ENCODE results near the gene RNF208.

RNF208 gene

DNA sequence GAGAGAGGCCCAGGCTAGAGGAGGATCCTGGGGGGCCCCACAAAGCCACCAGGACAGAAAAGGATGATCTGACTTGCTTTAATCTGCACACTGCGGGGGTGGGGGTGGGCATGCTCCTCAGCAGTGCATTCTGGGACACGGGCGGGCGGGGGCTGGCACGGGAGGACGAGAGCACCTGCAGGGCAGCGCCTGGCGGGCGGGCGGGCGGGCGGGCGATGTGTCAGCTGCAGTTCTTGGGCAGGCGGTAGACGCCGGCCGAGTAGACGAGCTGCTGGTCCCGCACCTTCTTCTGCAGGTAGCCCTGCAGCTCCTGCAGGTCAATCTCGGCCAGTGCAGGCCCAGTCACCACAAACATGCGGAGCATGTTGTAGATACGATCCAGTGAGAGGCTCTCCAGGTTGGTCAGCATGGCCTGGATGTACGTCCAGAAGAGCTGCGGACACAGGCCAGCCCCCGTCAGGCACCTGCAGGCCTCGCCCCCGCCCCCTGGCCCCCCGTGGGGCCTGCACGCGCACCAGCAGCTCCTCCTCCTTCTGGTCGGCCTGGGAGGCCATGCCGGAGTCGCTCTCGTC lies 47.2 kb downstream of the RNF208 start:
- no peak for TF ChIP-seq EGR1 (IDR thresholded peaks at IDR 0.05)
- TF ChIP-seq, protein P1, sequence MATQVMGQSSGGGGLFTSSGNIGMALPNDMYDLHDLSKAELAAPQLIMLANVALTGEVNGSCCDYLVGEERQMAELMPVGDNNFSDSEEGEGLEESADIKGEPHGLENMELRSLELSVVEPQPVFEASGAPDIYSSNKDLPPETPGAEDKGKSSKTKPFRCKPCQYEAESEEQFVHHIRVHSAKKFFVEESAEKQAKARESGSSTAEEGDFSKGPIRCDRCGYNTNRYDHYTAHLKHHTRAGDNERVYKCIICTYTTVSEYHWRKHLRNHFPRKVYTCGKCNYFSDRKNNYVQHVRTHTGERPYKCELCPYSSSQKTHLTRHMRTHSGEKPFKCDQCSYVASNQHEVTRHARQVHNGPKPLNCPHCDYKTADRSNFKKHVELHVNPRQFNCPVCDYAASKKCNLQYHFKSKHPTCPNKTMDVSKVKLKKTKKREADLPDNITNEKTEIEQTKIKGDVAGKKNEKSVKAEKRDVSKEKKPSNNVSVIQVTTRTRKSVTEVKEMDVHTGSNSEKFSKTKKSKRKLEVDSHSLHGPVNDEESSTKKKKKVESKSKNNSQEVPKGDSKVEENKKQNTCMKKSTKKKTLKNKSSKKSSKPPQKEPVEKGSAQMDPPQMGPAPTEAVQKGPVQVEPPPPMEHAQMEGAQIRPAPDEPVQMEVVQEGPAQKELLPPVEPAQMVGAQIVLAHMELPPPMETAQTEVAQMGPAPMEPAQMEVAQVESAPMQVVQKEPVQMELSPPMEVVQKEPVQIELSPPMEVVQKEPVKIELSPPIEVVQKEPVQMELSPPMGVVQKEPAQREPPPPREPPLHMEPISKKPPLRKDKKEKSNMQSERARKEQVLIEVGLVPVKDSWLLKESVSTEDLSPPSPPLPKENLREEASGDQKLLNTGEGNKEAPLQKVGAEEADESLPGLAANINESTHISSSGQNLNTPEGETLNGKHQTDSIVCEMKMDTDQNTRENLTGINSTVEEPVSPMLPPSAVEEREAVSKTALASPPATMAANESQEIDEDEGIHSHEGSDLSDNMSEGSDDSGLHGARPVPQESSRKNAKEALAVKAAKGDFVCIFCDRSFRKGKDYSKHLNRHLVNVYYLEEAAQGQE (IDR thresholded peaks at IDR 0.05; ENCODE audit: low read depth) = no peak
- TF ChIP-seq CEBPB (IDR thresholded peaks at IDR 0.05) = no peak
- TF ChIP-seq, protein P2, sequence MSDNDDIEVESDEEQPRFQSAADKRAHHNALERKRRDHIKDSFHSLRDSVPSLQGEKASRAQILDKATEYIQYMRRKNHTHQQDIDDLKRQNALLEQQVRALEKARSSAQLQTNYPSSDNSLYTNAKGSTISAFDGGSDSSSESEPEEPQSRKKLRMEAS (IDR thresholded peaks at IDR 0.05) = no peak
- no peak for TF ChIP-seq FOXM1 (IDR thresholded peaks at IDR 0.05; ENCODE audit: borderline replicate concordance, low read depth)
- TF ChIP-seq CREB1 (IDR thresholded peaks at IDR 0.05; ENCODE audit: low read depth) = no peak
- no peak for TF ChIP-seq YY1 (IDR thresholded peaks at IDR 0.05; ENCODE audit: low read depth)
- no peak for TF ChIP-seq TCF12 (IDR thresholded peaks at IDR 0.05; ENCODE audit: low read depth)
- no peak for TF ChIP-seq TAF1 (IDR thresholded peaks at IDR 0.05; ENCODE audit: low read depth)
- no peak for TF ChIP-seq TEAD4 (IDR thresholded peaks at IDR 0.05)
- TF ChIP-seq, protein P3, sequence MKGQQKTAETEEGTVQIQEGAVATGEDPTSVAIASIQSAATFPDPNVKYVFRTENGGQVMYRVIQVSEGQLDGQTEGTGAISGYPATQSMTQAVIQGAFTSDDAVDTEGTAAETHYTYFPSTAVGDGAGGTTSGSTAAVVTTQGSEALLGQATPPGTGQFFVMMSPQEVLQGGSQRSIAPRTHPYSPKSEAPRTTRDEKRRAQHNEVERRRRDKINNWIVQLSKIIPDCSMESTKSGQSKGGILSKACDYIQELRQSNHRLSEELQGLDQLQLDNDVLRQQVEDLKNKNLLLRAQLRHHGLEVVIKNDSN (IDR thresholded peaks at IDR 0.05) = no peak
- TF ChIP-seq ZBTB7A (IDR thresholded peaks at IDR 0.05; ENCODE audit: low read depth) = no peak
- no peak for TF ChIP-seq RAD21 (IDR thresholded peaks at IDR 0.05; ENCODE audit: low read depth)
- no peak for TF ChIP-seq EP300 (IDR thresholded peaks at IDR 0.05; ENCODE audit: borderline replicate concordance)
- no peak for TF ChIP-seq NFIC (IDR thresholded peaks at IDR 0.05)

DNA sequence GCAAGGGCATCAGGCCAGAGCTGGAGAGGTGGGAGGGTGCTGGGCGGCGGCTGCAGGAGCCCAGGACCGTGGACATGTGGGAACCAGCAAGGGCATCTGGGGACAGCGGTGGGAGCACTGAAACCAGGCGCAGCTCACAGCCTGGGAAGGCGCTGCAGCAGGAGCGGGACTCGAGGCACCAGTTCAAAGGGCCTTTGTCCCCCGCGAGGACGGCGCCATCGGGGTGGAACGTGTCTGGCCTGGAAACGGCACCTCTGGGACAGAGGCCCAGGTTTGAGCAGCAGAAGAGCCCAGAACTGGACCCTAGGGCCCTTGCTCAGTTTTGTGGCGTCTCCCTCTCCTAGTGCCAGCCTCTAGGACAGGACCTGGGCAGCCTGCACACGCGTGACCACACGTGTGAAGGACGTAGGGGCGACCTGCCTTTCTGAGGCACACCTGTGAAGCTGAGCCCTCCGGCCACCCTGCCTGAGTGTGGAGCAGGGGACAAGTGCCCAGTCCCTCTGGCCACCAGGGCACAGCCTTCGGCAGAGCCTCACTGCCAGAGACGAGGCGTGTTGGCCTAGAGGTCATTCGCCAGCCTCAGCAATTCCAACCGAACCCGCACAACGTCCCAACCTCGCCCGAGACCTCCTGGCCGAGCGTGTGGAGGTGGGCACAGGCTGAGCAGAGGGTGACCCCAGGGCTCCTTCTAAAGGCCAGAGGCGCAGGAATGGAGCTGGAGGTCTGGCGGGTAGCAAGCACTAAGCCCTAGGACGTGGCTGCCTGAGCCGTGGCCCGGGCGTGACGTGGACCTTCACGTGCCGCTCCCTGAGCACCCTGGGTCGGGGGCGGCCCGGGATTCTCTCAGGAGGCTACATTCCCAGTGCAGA lies 48.0 kb downstream of the RNF208 start:
- no peak for TF ChIP-seq EGR1 (IDR thresholded peaks at IDR 0.05)
- TF ChIP-seq TAF1 (IDR thresholded peaks at IDR 0.05; ENCODE audit: low read depth) = no peak
- TF ChIP-seq TCF12 (IDR thresholded peaks at IDR 0.05; ENCODE audit: low read depth) = no peak
- TF ChIP-seq FOXM1 (IDR thresholded peaks at IDR 0.05; ENCODE audit: borderline replicate concordance, low read depth) = no peak
- TF ChIP-seq, protein P1 (IDR thresholded peaks at IDR 0.05; ENCODE audit: low read depth) = no peak
- no peak for TF ChIP-seq EP300 (IDR thresholded peaks at IDR 0.05; ENCODE audit: borderline replicate concordance)
- TF ChIP-seq, protein P2 (IDR thresholded peaks at IDR 0.05) = no peak
- no peak for TF ChIP-seq CEBPB (IDR thresholded peaks at IDR 0.05)
- TF ChIP-seq RAD21 (IDR thresholded peaks at IDR 0.05; ENCODE audit: low read depth) = no peak
- TF ChIP-seq, protein P3 (IDR thresholded peaks at IDR 0.05) = no peak
- TF ChIP-seq YY1 (IDR thresholded peaks at IDR 0.05; ENCODE audit: low read depth) = no peak

DNA sequence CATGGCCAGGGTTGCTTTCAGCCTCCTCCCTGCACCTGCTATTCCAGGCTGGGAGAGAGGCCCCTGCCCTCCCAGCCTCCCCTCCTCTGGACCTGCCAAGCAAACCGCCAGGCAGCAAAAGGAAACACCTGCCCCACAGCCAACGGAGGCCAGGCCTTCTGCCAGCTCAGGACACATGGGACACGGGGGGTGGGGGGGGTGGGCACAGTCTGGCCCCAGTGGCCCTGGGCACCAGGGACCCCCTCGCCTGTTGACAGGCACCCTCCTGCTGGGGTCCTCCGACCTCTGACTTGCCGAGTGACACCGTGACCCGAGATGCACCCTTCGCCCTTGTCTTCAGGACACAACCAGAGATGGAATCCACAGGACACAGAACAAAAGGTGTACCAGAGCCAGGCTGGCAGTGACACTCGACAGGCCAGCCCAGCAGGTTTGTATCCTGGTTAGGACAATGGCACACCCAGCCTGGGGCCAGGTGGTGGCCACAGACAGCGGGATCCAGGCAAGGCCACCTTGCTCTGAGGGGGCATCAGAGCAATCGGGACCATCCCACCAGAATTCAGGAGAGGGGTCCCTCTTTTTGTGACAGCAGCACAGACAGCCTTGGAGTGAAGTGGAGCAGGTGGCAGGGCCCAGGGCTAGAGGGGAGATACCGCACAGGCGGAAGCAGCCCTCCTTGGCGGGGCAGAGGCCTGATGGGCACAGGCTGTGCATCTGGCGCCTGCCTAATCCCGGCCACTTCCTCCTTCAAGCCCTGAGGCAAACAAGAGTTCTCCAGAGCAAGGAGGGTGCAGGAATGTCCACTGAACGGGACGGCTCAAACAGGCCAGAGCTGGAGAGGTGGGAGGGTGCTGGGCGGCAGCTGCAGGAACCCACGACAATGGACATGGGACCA lies 48.9 kb downstream of the RNF208 start:
- TF ChIP-seq RAD21 (IDR thresholded peaks at IDR 0.05; ENCODE audit: low read depth) = no peak
- peak; percentile 26; the same call in 1 of the 2 replicates for TF ChIP-seq TAF1 (IDR thresholded peaks at IDR 0.05; ENCODE audit: low read depth)

DNA sequence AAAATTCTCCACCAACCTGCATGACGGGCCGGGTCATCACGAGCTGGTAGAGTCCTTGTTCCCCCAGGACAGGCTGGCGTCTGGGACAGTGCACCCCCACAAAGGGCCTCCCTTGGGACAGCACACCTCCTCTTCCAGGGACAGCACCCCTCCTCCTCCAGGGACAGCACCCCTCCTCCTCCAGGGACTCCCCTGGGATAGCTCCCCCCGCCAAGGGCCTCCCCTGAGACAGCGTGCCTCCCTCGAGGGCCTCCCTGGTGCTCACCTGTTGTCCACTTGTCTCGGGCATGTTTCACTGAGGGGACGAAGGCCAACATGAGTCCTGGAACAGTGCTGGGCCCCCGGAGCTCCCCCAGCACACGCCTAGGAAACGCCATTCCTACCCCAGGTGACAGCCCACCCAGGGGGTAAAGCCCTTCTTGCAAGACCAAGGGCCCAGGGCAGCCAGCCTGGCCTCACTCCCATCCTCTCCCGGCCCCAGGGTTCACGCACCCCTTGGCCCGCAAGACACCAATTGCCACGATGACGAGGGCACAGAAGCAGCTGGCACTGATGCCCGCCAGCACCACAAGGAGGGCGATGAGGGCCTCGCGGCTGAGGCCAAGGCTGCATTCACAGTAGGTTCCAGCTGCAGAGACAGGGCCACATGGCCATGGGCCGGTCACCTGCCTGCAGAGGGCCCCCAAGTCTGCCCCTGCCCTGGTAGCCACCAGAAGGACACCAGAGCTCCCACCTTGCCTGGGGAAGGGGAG lies 50.7 kb downstream of the RNF208 start:
- TF ChIP-seq NFIC (IDR thresholded peaks at IDR 0.05) (no peak), RAD21 (IDR thresholded peaks at IDR 0.05; ENCODE audit: low read depth) (no peak), CEBPB (IDR thresholded peaks at IDR 0.05) (no peak)
